Measurements from ENCODE around the gene PADI3. TPM values are rescaled to one million over a fixed set of nuclear protein-coding genes. Genes with fewer than 3 reads are reported as not detected.

The PADI3 gene
- total RNA-seq, 6 donors from 2014 or later: not detected

GRCh38 chr1:17218939-17219338, 30.0 kb upstream of the PADI3 start:
- DNase-seq (no peak), ATAC-seq (ENCODE audit: low FRiP score in 2 of 2) (no peak)
- no peak for TF ChIP-seq CTCF (IDR thresholded peaks at IDR 0.05)
- no peak for TF ChIP-seq POLR2A (IDR thresholded peaks at IDR 0.05)
- H3K27ac ChIP-seq: no peak overlapping the region
- H3K4me1 ChIP-seq: no peaks in the 10 kb centered on the region
- WGBS, 2 donors: 71 to 85% methylated on average over 7 of the region's 7 CpGs
- H3K27me3 ChIP-seq: no peaks in the 10 kb centered on the region
- H3K4me3 ChIP-seq: no peak overlapping the region
- H3K36me3 ChIP-seq: no peaks in the 10 kb centered on the region
- no peaks in the 10 kb centered on the region for H3K9me3 ChIP-seq

GRCh38 chr1:17220287-17220686, 28.6 kb upstream of the PADI3 start:
- H3K27ac ChIP-seq: no peak overlapping the region
- no peaks in the 10 kb centered on the region for H3K4me1 ChIP-seq
- no peaks in the 10 kb centered on the region for H3K9me3 ChIP-seq
- no peak for DNase-seq
- no peaks in the 10 kb centered on the region for H3K36me3 ChIP-seq
- H3K27me3 ChIP-seq: no peaks in the 10 kb centered on the region
- no peak for TF ChIP-seq EP300 (IDR thresholded peaks at IDR 0.05)
- TF ChIP-seq POLR2AphosphoS5 (IDR thresholded peaks at IDR 0.05): no peak
- no peak for TF ChIP-seq CTCF (IDR thresholded peaks at IDR 0.05)
- no peak for TF ChIP-seq POLR2A (IDR thresholded peaks at IDR 0.05)
- 80 to 89% methylated on average over 3 of the region's 3 CpGs for WGBS, 2 donors
- ATAC-seq (ENCODE audit: low FRiP score in 2 of 2): no peak
- no peak overlapping the region for H3K4me3 ChIP-seq

- Histone ChIP-seq H3K36me3 (no peaks in the 10 kb centered on the region), H3K27ac (no peak overlapping the region), H3K9me3 (no peaks in the 10 kb centered on the region), H3K4me1 (no peaks in the 10 kb centered on the region), H3K27me3 (no peaks in the 10 kb centered on the region), H3K4me3 (no peak overlapping the region)
- DNase-seq: no peak
- 82 to 85% methylated on average over 14 of the region's 14 CpGs for WGBS, 2 donors
- ATAC-seq (ENCODE audit: low FRiP score in 2 of 2): no peak
- TF ChIP-seq EP300 (IDR thresholded peaks at IDR 0.05): no peak
- no peak for TF ChIP-seq CTCF (IDR thresholded peaks at IDR 0.05)
- TF ChIP-seq POLR2A (IDR thresholded peaks at IDR 0.05): no peak
- TF ChIP-seq POLR2AphosphoS5 (IDR thresholded peaks at IDR 0.05): no peak
Measured at GRCh38 chr1:17222557-17222956, 26.3 kb upstream of the PADI3 start.

- no peak for ATAC-seq (ENCODE audit: low FRiP score in 2 of 2)
Measured at GRCh38 chr1:17224434-17224833, 24.5 kb upstream of the PADI3 start.

More at GRCh38 chr1:17224434-17224833, 24.5 kb upstream of the PADI3 start:
- Histone ChIP-seq H3K36me3 (no peaks in the 10 kb centered on the region), H3K27ac (no peak overlapping the region), H3K4me3 (no peak overlapping the region), H3K9me3 (no peaks in the 10 kb centered on the region), H3K27me3 (no peaks in the 10 kb centered on the region), H3K4me1 (no peaks in the 10 kb centered on the region)
- 100% methylated on average over 1 to 3 of the region's 4 CpGs for WGBS, 2 donors
- TF ChIP-seq POLR2A (IDR thresholded peaks at IDR 0.05): no peak
- no peak for TF ChIP-seq POLR2AphosphoS5 (IDR thresholded peaks at IDR 0.05)
- TF ChIP-seq CTCF (IDR thresholded peaks at IDR 0.05): no peak
- DNase-seq: no peak
